Measurements from ENCODE around the gene NUDT11. TPM values are rescaled to one million over a fixed set of nuclear protein-coding genes. Genes with fewer than 3 reads are reported as not detected.
A peak's percentile ranks its signal among the peaks of the same experiment; 100 is the strongest.

NUDT11 gene
- total and polyA plus RNA-seq, 2 donors (not counting 1 experiment from before 2014, with no cell fraction given): 7.1 to 16.0 TPM

- no peaks in the 10 kb centered on the region for H3K4me1 ChIP-seq (ENCODE audit: control insufficient read depth, extremely low read depth, insufficient read depth, low read length)
- TF ChIP-seq EZH2 (IDR thresholded peaks at IDR 0.05; ENCODE audit: low read length, missing control alignments) (no peak), CTCF (conservative IDR thresholded peaks at IDR 0.05 in 1 of 2, IDR thresholded peaks at IDR 0.05 in 1 of 2; ENCODE audit: low read depth in 1 of 2, low read length in 2 of 2) (no peak)
Measured at GRCh38 chrX:51463322-51463721, 33.1 kb downstream of the NUDT11 start.

GRCh38 chrX:51461053-51462044 is 35.0 kb downstream of the NUDT11 start:
- no peak overlapping the region for H3K9ac ChIP-seq (ENCODE audit: insufficient read depth, low read length)
- H3K27ac ChIP-seq (ENCODE audit: insufficient read depth, low read length): no peak overlapping the region
- H3K36me3 ChIP-seq (ENCODE audit: control insufficient read depth, insufficient read depth, low read length): no peaks in the 10 kb centered on the region
- TF ChIP-seq CTCF (conservative IDR thresholded peaks at IDR 0.05 in 1 of 2, IDR thresholded peaks at IDR 0.05 in 1 of 2; ENCODE audit: low read depth in 1 of 2, low read length in 2 of 2) (peak; percentile 47 to 69), EZH2 (IDR thresholded peaks at IDR 0.05; ENCODE audit: low read length, missing control alignments) (no peak)
- no peaks in the 10 kb centered on the region for H3K27me3 ChIP-seq (ENCODE audit: control insufficient read depth, insufficient read depth, low read length)
- H3K4me3 ChIP-seq (replicated peaks in 1 of 4; ENCODE audit: control extremely low read depth in 1 of 4, insufficient read depth in 1 of 4, low read depth in 3 of 4, low read length in 4 of 4): no peak overlapping the region
- peak; percentile 26 to 41 for DNase-seq (ENCODE audit: low read depth in 2 of 2)
- H3K4me1 ChIP-seq (ENCODE audit: control insufficient read depth, extremely low read depth, insufficient read depth, low read length): no peaks in the 10 kb centered on the region
- no peak overlapping the region for H3K4me2 ChIP-seq (ENCODE audit: extremely low read depth, insufficient read depth, low read length)
- H3K9me3 ChIP-seq (ENCODE audit: control insufficient read depth, insufficient read depth, low read depth, low read length): no peaks in the 10 kb centered on the region
- H4K20me1 ChIP-seq (ENCODE audit: control insufficient read depth, extremely low read depth, insufficient read depth, low read length): no peaks in the 10 kb centered on the region
- no peak overlapping the region for H2AFZ ChIP-seq (ENCODE audit: low read length)
- no peaks in the 10 kb centered on the region for H3K79me2 ChIP-seq (ENCODE audit: control insufficient read depth, insufficient read depth, low read length)

More at GRCh38 chrX:51463322-51463721, 33.1 kb downstream of the NUDT11 start:
- Histone ChIP-seq H3K36me3 (ENCODE audit: control insufficient read depth, insufficient read depth, low read length) (no peaks in the 10 kb centered on the region), H3K27me3 (ENCODE audit: control insufficient read depth, insufficient read depth, low read length) (no peaks in the 10 kb centered on the region), H3K9me3 (ENCODE audit: control insufficient read depth, insufficient read depth, low read depth, low read length) (no peaks in the 10 kb centered on the region), H3K4me2 (ENCODE audit: extremely low read depth, insufficient read depth, low read length) (no peak overlapping the region), H3K4me3 (replicated peaks in 1 of 4; ENCODE audit: control extremely low read depth in 1 of 4, insufficient read depth in 1 of 4, low read depth in 3 of 4, low read length in 4 of 4) (no peak overlapping the region), H4K20me1 (ENCODE audit: control insufficient read depth, extremely low read depth, insufficient read depth, low read length) (no peaks in the 10 kb centered on the region), H3K79me2 (ENCODE audit: control insufficient read depth, insufficient read depth, low read length) (no peaks in the 10 kb centered on the region), H3K9ac (ENCODE audit: insufficient read depth, low read length) (no peak overlapping the region), H3K27ac (ENCODE audit: insufficient read depth, low read length) (no peak overlapping the region), H2AFZ (ENCODE audit: low read length) (no peak overlapping the region)
- peak in 1 of 2 donors; percentile 3 for DNase-seq (ENCODE audit: low read depth in 2 of 2)

- H2AFZ ChIP-seq (ENCODE audit: low read length): no peak overlapping the region
- no peaks in the 10 kb centered on the region for H3K4me1 ChIP-seq (ENCODE audit: control insufficient read depth, extremely low read depth, insufficient read depth, low read length)
- TF ChIP-seq EZH2 (IDR thresholded peaks at IDR 0.05; ENCODE audit: low read length, missing control alignments) (no peak), CTCF (conservative IDR thresholded peaks at IDR 0.05 in 1 of 2, IDR thresholded peaks at IDR 0.05 in 1 of 2; ENCODE audit: low read depth in 1 of 2, low read length in 2 of 2) (peak; percentile 28 to 40)
- H3K27ac ChIP-seq (ENCODE audit: insufficient read depth, low read length): no peak overlapping the region
- DNase-seq (ENCODE audit: low read depth in 2 of 2): peak; percentile 4 to 13
- no peak overlapping the region for H3K9ac ChIP-seq (ENCODE audit: insufficient read depth, low read length)
- no peaks in the 10 kb centered on the region for H3K27me3 ChIP-seq (ENCODE audit: control insufficient read depth, insufficient read depth, low read length)
- H3K4me2 ChIP-seq (ENCODE audit: extremely low read depth, insufficient read depth, low read length): no peak overlapping the region
- H4K20me1 ChIP-seq (ENCODE audit: control insufficient read depth, extremely low read depth, insufficient read depth, low read length): no peaks in the 10 kb centered on the region
- no peaks in the 10 kb centered on the region for H3K9me3 ChIP-seq (ENCODE audit: control insufficient read depth, insufficient read depth, low read depth, low read length)
- H3K36me3 ChIP-seq (ENCODE audit: control insufficient read depth, insufficient read depth, low read length): no peaks in the 10 kb centered on the region
- H3K79me2 ChIP-seq (ENCODE audit: control insufficient read depth, insufficient read depth, low read length): no peaks in the 10 kb centered on the region
- no peak overlapping the region for H3K4me3 ChIP-seq (replicated peaks in 1 of 4; ENCODE audit: control extremely low read depth in 1 of 4, insufficient read depth in 1 of 4, low read depth in 3 of 4, low read length in 4 of 4)
Measured at GRCh38 chrX:51459125-51459524, 37.3 kb downstream of the NUDT11 start.
